Measurements from ENCODE around the gene TRERF1. TPM values are rescaled to one million over a fixed set of nuclear protein-coding genes. Genes with fewer than 3 reads are reported as not detected.

TRERF1 gene
- total RNA-seq, 4 donors from 2014 or later: 2.5 to 8.0 (median 3.4) TPM

DNA sequence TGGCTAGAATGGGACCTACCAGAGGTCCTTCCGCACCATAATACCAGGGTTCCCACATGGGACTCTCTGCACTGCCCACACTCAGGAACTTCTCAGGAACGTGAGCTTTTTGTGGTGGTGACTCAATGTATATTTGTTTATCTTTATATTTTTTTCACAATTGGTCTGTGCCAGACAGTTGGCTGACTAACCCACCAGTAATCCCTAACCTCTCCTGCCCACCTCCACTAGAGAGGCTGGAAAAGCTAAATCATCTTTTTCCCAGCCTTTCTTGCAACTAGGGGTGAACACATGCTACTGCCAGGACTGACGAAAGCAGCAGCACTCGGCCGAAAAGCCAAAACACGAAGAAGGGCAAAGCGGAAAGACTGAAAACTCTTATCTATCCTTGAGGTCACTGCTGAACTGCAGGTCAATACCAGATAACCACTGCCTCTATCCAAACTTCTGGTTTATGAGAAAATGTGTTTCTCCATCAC is 112.9 kb downstream of the TRERF1 start:
- in situ Hi-C loops (cut with MboI; ENCODE audit: low pct_ligation_motif_present in 1 of 4, low pct_unique_long_range_greater_than_20kb in 1 of 4, low sequenced_read_pairs in 3 of 4): no loop called here
- intact Hi-C loops (cut with DNase I; ENCODE audit: low total_unique reads): no loop called here
- Histone ChIP-seq H3K4me1 (peaks cover 0 to 6% (median 0%) of the 10 kb centered on the region in 4 donors), H3K9me3 (no peaks in the 10 kb centered on the region), H3K4me3 (no peak overlapping the region), H3K27ac (no peak overlapping the region), H3K36me3 (no peaks in the 10 kb centered on the region), H3K27me3 (no peaks in the 10 kb centered on the region)
- TF ChIP-seq, protein P1, sequence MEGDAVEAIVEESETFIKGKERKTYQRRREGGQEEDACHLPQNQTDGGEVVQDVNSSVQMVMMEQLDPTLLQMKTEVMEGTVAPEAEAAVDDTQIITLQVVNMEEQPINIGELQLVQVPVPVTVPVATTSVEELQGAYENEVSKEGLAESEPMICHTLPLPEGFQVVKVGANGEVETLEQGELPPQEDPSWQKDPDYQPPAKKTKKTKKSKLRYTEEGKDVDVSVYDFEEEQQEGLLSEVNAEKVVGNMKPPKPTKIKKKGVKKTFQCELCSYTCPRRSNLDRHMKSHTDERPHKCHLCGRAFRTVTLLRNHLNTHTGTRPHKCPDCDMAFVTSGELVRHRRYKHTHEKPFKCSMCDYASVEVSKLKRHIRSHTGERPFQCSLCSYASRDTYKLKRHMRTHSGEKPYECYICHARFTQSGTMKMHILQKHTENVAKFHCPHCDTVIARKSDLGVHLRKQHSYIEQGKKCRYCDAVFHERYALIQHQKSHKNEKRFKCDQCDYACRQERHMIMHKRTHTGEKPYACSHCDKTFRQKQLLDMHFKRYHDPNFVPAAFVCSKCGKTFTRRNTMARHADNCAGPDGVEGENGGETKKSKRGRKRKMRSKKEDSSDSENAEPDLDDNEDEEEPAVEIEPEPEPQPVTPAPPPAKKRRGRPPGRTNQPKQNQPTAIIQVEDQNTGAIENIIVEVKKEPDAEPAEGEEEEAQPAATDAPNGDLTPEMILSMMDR (IDR thresholded peaks at IDR 0.05): no peak
- TF ChIP-seq POLR2AphosphoS5 (IDR thresholded peaks at IDR 0.05) (no peak), POLR2A (IDR thresholded peaks at IDR 0.05) (no peak), EP300 (IDR thresholded peaks at IDR 0.05; ENCODE audit: low read depth) (no peak)
- WGBS, 2 donors (ENCODE audit: low coverage in 1 of 2): 0 to 73% methylated on average over 1 to 7 of the region's 7 CpGs
- DNase-seq: no peak

DNA sequence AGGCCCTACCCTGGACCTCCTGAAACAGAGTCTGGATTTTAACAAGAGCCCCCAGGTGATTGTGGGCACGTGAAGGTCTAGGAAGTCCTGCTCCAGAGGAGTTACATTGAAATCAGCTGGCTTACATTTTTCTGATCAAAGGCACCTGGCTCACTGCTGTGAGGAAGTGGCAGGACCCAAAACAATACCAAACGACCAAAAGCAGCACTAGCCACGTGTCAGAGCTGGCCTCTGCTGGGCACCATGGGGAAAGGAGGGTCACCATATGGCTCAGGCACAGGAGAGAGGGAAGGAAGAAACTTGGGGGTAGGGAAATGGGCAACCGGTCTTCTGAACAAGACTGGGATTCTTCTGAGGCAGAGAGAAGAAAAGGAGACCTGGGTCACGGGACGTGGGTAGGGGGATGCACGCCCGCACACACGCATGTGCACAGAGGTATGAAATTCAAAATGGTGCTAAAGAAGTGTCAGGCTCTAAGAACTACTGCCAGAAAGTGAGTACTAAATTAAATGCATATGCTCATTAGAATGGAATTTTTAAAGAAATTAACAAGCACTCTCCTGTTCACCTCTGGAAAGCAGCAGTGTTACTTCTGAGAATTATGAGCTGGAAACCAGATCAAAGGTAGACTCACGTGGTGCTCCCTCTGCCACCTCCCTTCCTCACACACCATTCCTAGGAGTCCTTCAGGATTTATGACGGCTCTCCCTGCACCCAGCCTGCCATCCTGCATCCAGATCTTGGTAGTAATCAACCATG is 113.6 kb downstream of the TRERF1 start:
- intact Hi-C loops (cut with DNase I; ENCODE audit: low total_unique reads) (no loop called here), in situ Hi-C loops (cut with MboI; ENCODE audit: low pct_ligation_motif_present in 1 of 4, low pct_unique_long_range_greater_than_20kb in 1 of 4, low sequenced_read_pairs in 3 of 4) (no loop called here)
- H3K4me1 ChIP-seq: peaks cover 0 to 6% (median 0%) of the 10 kb centered on the region in 4 donors
- WGBS, 2 donors (ENCODE audit: low coverage in 1 of 2): 79 to 82% methylated on average over 8 to 11 of the region's 11 CpGs
- H3K4me3 ChIP-seq: no peak overlapping the region
- no peak for TF ChIP-seq POLR2A (IDR thresholded peaks at IDR 0.05)
- TF ChIP-seq, protein P1 (IDR thresholded peaks at IDR 0.05): no peak
- no peak for TF ChIP-seq EP300 (IDR thresholded peaks at IDR 0.05; ENCODE audit: low read depth)
- TF ChIP-seq POLR2AphosphoS5 (IDR thresholded peaks at IDR 0.05): no peak
- H3K27ac ChIP-seq: no peak overlapping the region
- no peaks in the 10 kb centered on the region for H3K36me3 ChIP-seq
- DNase-seq: no peak
- no peaks in the 10 kb centered on the region for H3K27me3 ChIP-seq
- H3K9me3 ChIP-seq: no peaks in the 10 kb centered on the region

DNA sequence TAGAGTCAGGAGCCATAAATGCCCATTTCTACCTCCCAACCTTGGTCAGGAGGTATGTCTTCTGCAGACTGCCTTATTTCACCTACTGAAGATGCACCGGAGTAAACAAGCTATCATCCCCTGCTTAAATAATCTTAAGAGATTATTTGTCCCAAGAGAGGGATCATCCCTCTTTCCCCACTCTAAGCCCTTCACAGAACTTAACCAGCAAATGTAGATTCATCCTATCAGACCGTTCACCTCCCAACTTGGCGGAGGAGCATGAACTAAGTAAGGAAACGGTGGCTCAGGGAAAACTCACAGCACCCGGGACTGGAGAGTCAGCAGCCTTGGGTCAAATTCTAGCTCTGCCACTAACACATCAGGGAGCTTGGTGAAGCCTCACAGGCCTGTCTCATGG is 115.3 kb downstream of the TRERF1 start:
- TF ChIP-seq POLR2A (IDR thresholded peaks at IDR 0.05): no peak
- TF ChIP-seq, protein P1 (IDR thresholded peaks at IDR 0.05): no peak
- no peak for TF ChIP-seq POLR2AphosphoS5 (IDR thresholded peaks at IDR 0.05)
- no peak for TF ChIP-seq EP300 (IDR thresholded peaks at IDR 0.05; ENCODE audit: low read depth)
- Histone ChIP-seq H3K27ac (no peak overlapping the region), H3K4me3 (no peak overlapping the region), H3K27me3 (no peaks in the 10 kb centered on the region), H3K4me1 (peaks cover 0 to 6% (median 0%) of the 10 kb centered on the region in 4 donors), H3K9me3 (no peaks in the 10 kb centered on the region), H3K36me3 (no peaks in the 10 kb centered on the region)
- 79 to 83% methylated on average over 3 to 5 of the region's 5 CpGs for WGBS, 2 donors (ENCODE audit: low coverage in 1 of 2)
- DNase-seq: no peak
- in situ Hi-C loops (cut with MboI; ENCODE audit: low pct_ligation_motif_present in 1 of 4, low pct_unique_long_range_greater_than_20kb in 1 of 4, low sequenced_read_pairs in 3 of 4): no loop called here
- intact Hi-C loops (cut with DNase I; ENCODE audit: low total_unique reads): no loop called here

DNA sequence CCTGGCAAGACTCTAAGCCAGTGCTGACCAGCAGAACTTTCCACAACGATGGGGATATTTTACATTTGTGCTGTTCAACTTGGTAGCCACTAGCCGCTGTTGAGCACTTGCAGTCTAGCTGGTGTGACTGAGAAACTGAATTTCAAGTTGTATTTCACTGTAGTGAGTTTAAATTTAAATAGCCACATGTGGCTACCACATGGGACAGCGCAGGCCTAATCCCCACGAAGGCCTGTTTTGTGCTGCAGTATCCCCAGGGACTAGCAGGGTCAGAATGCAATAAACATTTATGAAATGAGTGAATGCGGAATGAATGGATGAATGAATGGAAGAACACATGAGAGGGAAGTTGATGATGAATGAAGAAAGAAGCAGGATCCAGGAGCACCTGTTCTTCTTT is 115.8 kb downstream of the TRERF1 start:
- Histone ChIP-seq H3K4me1 (peaks cover 0 to 6% (median 0%) of the 10 kb centered on the region in 4 donors), H3K9me3 (no peaks in the 10 kb centered on the region), H3K4me3 (no peak overlapping the region), H3K27me3 (no peaks in the 10 kb centered on the region), H3K27ac (no peak overlapping the region), H3K36me3 (no peaks in the 10 kb centered on the region)
- no peak for TF ChIP-seq POLR2A (IDR thresholded peaks at IDR 0.05)
- no peak for TF ChIP-seq EP300 (IDR thresholded peaks at IDR 0.05; ENCODE audit: low read depth)
- TF ChIP-seq POLR2AphosphoS5 (IDR thresholded peaks at IDR 0.05): no peak
- TF ChIP-seq, protein P1 (IDR thresholded peaks at IDR 0.05): no peak
- in situ Hi-C loops (cut with MboI; ENCODE audit: low pct_ligation_motif_present in 1 of 4, low pct_unique_long_range_greater_than_20kb in 1 of 4, low sequenced_read_pairs in 3 of 4) (no loop called here), intact Hi-C loops (cut with DNase I; ENCODE audit: low total_unique reads) (no loop called here)
- WGBS, 2 donors (ENCODE audit: low coverage in 1 of 2): 86% methylated on average over 5 of the region's 5 CpGs; no CpG with 5 or more reads in 1 of the 2 donors
- no peak for DNase-seq

Measured in transverse colon (tissue), 4 donors.